ENCODE measurements around the gene SLC35G2. TPM values are rescaled to one million over a fixed set of nuclear protein-coding genes. Genes with fewer than 3 reads are reported as not detected.
A peak's percentile ranks its signal among the peaks of the same experiment; 100 is the strongest.
"Not testable (repeated sequence)": the region's sequence is repeated elsewhere in the genome, so short reads cannot be mapped to it uniquely, and the experiment has no call there.

SLC35G2 gene
- total RNA-seq, 1 experiment from 2014 or later: 26.4 TPM

GRCh38 chr3:136893848-136894443 lies 75.0 kb downstream of the SLC35G2 start:
- H3K36me3 ChIP-seq (ENCODE audit: insufficient read depth, low read length, poor library complexity, severe bottlenecking): peaks cover 12% of the 10 kb centered on the region
- BruUV-seq (replicated peaks): no TSS peak
- H3K9me3 ChIP-seq (ENCODE audit: low read depth, low read length, poor library complexity, severe bottlenecking): no peaks in the 10 kb centered on the region
- POLR2A ChIA-PET (ENCODE audit: low non-redundant PET): no interaction called here
- no peak for TF ChIP-seq EZH2 (IDR thresholded peaks at IDR 0.05; ENCODE audit: borderline replicate concordance, low read depth, low read length, poor library complexity, severe bottlenecking)
- TF ChIP-seq CTCF (conservative IDR thresholded peaks at IDR 0.05; ENCODE audit: low read depth, low read length): no peak
- H3K4me1 ChIP-seq (ENCODE audit: insufficient read depth, low read length, poor library complexity, severe bottlenecking): peaks cover 13% of the 10 kb centered on the region
- no peaks in the 10 kb centered on the region for H3K27me3 ChIP-seq (replicated peaks; ENCODE audit: insufficient read depth, low read depth, low read length, poor library complexity)
- peak; percentile 57 for DNase-seq (ENCODE audit: low spot score)
- no peak overlapping the region for H3K27ac ChIP-seq (ENCODE audit: low read depth, low read length, poor library complexity, severe bottlenecking)
- H3K4me3 ChIP-seq (ENCODE audit: low read depth, low read length, poor library complexity, severe bottlenecking): no peak overlapping the region
- intact Hi-C loops (cut with micrococcal nuclease; ENCODE audit: unreplicated experiment): no loop called here
- CTCF ChIA-PET: interaction anchor here (0.5 kb wide), 1 partner anchor 69 kb away, joined by 3 read pairs; no protein-coding TSS in a partner anchor

- POLR2A ChIA-PET (ENCODE audit: low non-redundant PET); DNase-seq (ENCODE audit: low spot score); H3K4me3 ChIP-seq (ENCODE audit: low read depth, low read length, poor library complexity, severe bottlenecking); BruUV-seq (replicated peaks); CTCF ChIA-PET; H3K27ac ChIP-seq (ENCODE audit: low read depth, low read length, poor library complexity, severe bottlenecking); H3K27me3 ChIP-seq (replicated peaks; ENCODE audit: insufficient read depth, low read depth, low read length, poor library complexity); intact Hi-C loops (cut with micrococcal nuclease; ENCODE audit: unreplicated experiment); H3K9me3 ChIP-seq (ENCODE audit: low read depth, low read length, poor library complexity, severe bottlenecking): not testable (repeated sequence)
- Histone ChIP-seq H3K4me1 (ENCODE audit: insufficient read depth, low read length, poor library complexity, severe bottlenecking) (peaks cover 27% of the 10 kb centered on the region), H3K36me3 (ENCODE audit: insufficient read depth, low read length, poor library complexity, severe bottlenecking) (peaks cover 17% of the 10 kb centered on the region)
These were observed 78.2 kb downstream of the SLC35G2 start for GRCh38 chr3:136897171-136897570.

GRCh38 chr3:136898549-136898948 lies 79.6 kb downstream of the SLC35G2 start:
- Histone ChIP-seq H3K9me3 (ENCODE audit: low read depth, low read length, poor library complexity, severe bottlenecking) (peaks cover 15% of the 10 kb centered on the region), H3K36me3 (ENCODE audit: insufficient read depth, low read length, poor library complexity, severe bottlenecking) (peaks cover 17% of the 10 kb centered on the region), H3K27ac (ENCODE audit: low read depth, low read length, poor library complexity, severe bottlenecking) (no peak overlapping the region), H3K4me1 (ENCODE audit: insufficient read depth, low read length, poor library complexity, severe bottlenecking) (peaks cover 38% of the 10 kb centered on the region), H3K4me3 (ENCODE audit: low read depth, low read length, poor library complexity, severe bottlenecking) (no peak overlapping the region), H3K27me3 (replicated peaks; ENCODE audit: insufficient read depth, low read depth, low read length, poor library complexity) (no peaks in the 10 kb centered on the region)
- ChIA-PET POLR2A (ENCODE audit: low non-redundant PET) (interaction anchor here (0.7 kb wide), 1 partner anchor 21 kb away, joined by 4 read pairs; no protein-coding TSS in a partner anchor), CTCF (no interaction called here)
- no TSS peak for BruUV-seq (replicated peaks)
- intact Hi-C loops (cut with micrococcal nuclease; ENCODE audit: unreplicated experiment): no loop called here
- no peak for DNase-seq (ENCODE audit: low spot score)
- TF ChIP-seq EZH2 (IDR thresholded peaks at IDR 0.05; ENCODE audit: borderline replicate concordance, low read depth, low read length, poor library complexity, severe bottlenecking) (no peak), CTCF (conservative IDR thresholded peaks at IDR 0.05; ENCODE audit: low read depth, low read length) (no peak)

- intact Hi-C loops (cut with micrococcal nuclease; ENCODE audit: unreplicated experiment): no loop called here
- ChIA-PET CTCF (no interaction called here), POLR2A (ENCODE audit: low non-redundant PET) (interaction anchor here (0.7 kb wide), 1 partner anchor 20 kb away, joined by 4 read pairs; no protein-coding TSS in a partner anchor)
- Histone ChIP-seq H3K4me3 (ENCODE audit: low read depth, low read length, poor library complexity, severe bottlenecking) (no peak overlapping the region), H3K4me1 (ENCODE audit: insufficient read depth, low read length, poor library complexity, severe bottlenecking) (peaks cover 36% of the 10 kb centered on the region), H3K27ac (ENCODE audit: low read depth, low read length, poor library complexity, severe bottlenecking) (no peak overlapping the region), H3K9me3 (ENCODE audit: low read depth, low read length, poor library complexity, severe bottlenecking) (peaks cover 19% of the 10 kb centered on the region), H3K27me3 (replicated peaks; ENCODE audit: insufficient read depth, low read depth, low read length, poor library complexity) (no peaks in the 10 kb centered on the region), H3K36me3 (ENCODE audit: insufficient read depth, low read length, poor library complexity, severe bottlenecking) (peaks cover 17% of the 10 kb centered on the region)
- no peak for DNase-seq (ENCODE audit: low spot score)
- BruUV-seq (replicated peaks): no TSS peak
- no peak for TF ChIP-seq CTCF (conservative IDR thresholded peaks at IDR 0.05; ENCODE audit: low read depth, low read length)
- no peak for TF ChIP-seq EZH2 (IDR thresholded peaks at IDR 0.05; ENCODE audit: borderline replicate concordance, low read depth, low read length, poor library complexity, severe bottlenecking)
These were observed 80.0 kb downstream of the SLC35G2 start for GRCh38 chr3:136898954-136899353.
